GM12801 (cell line): Measurements from ENCODE around the gene LUZP2.

Experiments
- CTCF ChIP-seq: IDR thresholded peaks from one replicate; pipeline ENCODE4 v1.5.1; 2011; ENCODE audit warnings: control low read depth; ENCODE audit not compliant: insufficient read length; ENCODE audit errors: extremely low read depth

Gene LUZP2

DNA sequence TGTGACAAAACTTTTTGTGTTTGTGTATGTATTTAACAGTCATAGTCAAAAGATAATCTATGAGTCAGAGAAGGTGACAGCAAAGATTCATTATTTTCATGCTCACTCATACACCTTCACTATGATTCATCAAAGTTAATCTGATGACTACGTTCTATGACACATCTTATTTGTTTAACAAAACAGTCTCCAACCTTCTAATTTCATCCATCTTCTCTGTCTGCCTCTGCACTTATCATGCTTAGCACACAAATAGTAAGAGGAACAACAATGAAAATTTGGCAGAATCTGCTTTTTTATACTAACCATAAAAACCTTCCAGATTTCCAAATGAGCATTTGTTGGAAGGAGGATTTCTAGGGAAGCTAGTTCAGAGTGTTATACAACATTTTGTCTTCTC, 568.9 kb downstream of the LUZP2 start:
- no peak for TF ChIP-seq CTCF

DNA sequence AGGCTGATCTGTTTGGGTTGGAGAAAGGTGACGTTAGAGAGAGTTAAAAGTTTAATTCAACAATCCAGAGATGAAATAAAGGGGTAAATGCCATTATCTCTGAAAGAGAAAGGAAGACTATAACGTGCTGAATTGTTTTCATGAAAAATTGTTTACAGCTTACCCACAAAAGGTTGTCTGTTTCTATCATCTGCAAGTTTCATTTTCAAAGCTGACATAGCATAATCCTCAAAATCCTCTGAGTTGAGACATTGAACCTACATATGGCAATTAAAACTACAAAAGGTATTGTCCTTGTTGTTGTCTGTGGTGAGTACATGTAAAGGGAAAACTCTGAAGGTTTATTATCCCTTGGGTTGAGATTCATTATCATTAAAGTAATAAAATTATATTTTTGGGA, 569.9 kb downstream of the LUZP2 start:
- TF ChIP-seq CTCF = no peak

GRCh38 chr11:25068451-25068850, 571.6 kb downstream of the LUZP2 start:
- TF ChIP-seq CTCF = no peak

- no peak for TF ChIP-seq CTCF
Measured at GRCh38 chr11:25094085-25094802, 597.4 kb downstream of the LUZP2 start.

DNA sequence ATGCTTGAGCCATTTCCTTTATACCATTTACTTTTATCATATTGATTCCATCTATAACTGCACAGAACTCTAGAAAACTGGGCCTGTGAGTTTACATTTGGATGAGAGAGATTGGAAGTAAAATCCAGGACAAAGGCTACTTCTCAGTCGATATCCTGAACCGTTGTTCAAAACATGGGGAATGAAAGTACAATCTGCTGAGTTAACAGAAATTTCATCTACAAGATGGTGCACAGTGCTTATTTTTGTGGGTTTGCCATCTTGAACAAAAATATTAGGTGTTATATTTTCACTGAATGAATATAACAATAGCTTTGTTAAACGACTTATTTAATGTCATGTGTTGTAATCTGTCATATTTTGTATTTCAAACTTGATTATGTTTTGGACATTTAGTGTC, 622.6 kb downstream of the LUZP2 start:
- no peak for TF ChIP-seq CTCF
